ENCODE results near the gene BEX2.

- TF ChIP-seq CTCF (IDR thresholded peaks at IDR 0.05; ENCODE audit: borderline replicate concordance, extremely low read depth, low read length, poor library complexity, severe bottlenecking), result no peak
- no peak for TF ChIP-seq EZH2 (IDR thresholded peaks at IDR 0.05; ENCODE audit: borderline replicate concordance, low read depth, low read length, severe bottlenecking)
These were observed 36.5 kb downstream of the BEX2 start for GRCh38 chrX:103274284-103274683.
